ENCODE measurements around the gene ABCB9.
"Not testable (repeated sequence)": the region's sequence is repeated elsewhere in the genome, so short reads cannot be mapped to it uniquely, and the experiment has no call there.

ABCB9 gene

GRCh38 chr12:122917507-122918121 is 48.6 kb downstream of the ABCB9 start:
- no peak overlapping the region for H3K27ac ChIP-seq
- TF ChIP-seq CTCF (IDR thresholded peaks at IDR 0.05) (no peak), ZFX (IDR thresholded peaks at IDR 0.05; ENCODE audit: borderline replicate concordance) (no peak)

- H3K27ac ChIP-seq: no peak overlapping the region
- TF ChIP-seq CTCF (IDR thresholded peaks at IDR 0.05) (no peak), ZFX (IDR thresholded peaks at IDR 0.05; ENCODE audit: borderline replicate concordance) (no peak)
Observed at GRCh38 chr12:122909442-122910288, 56.6 kb downstream of the ABCB9 start.

- TF ChIP-seq ZFX (IDR thresholded peaks at IDR 0.05; ENCODE audit: borderline replicate concordance): no peak
- TF ChIP-seq CTCF (IDR thresholded peaks at IDR 0.05): no peak
- H3K27ac ChIP-seq: no peak overlapping the region
Observed at GRCh38 chr12:122908915-122909314, 57.3 kb downstream of the ABCB9 start.

GRCh38 chr12:122905258-122905657 is 61.0 kb downstream of the ABCB9 start:
- not testable (repeated sequence) for H3K27ac ChIP-seq

GRCh38 chr12:122903693-122904034 is 62.6 kb downstream of the ABCB9 start:
- TF ChIP-seq CTCF (IDR thresholded peaks at IDR 0.05): no peak
- no peak for TF ChIP-seq ZFX (IDR thresholded peaks at IDR 0.05; ENCODE audit: borderline replicate concordance)
- H3K27ac ChIP-seq: no peak overlapping the region

GRCh38 chr12:122902854-122903692 is 63.2 kb downstream of the ABCB9 start:
- TF ChIP-seq CTCF (IDR thresholded peaks at IDR 0.05) (no peak), ZFX (IDR thresholded peaks at IDR 0.05; ENCODE audit: borderline replicate concordance) (no peak)
- no peak overlapping the region for H3K27ac ChIP-seq

GRCh38 chr12:122899887-122900286 is 66.4 kb downstream of the ABCB9 start:
- TF ChIP-seq ZFX (IDR thresholded peaks at IDR 0.05; ENCODE audit: borderline replicate concordance) (no peak), CTCF (IDR thresholded peaks at IDR 0.05) (no peak)
- no peak overlapping the region for H3K27ac ChIP-seq
